GM10266 (cell line): ENCODE results near the gene TMPRSS4.

Source experiments
- DNase-seq: peaks from one replicate; pipeline ENCODE4 v3.0.0; 2012; ENCODE audit errors: extremely low spot score
- CTCF ChIP-seq: IDR thresholded peaks from 2 replicates; pipeline ENCODE4 v1.5.1; 2012; ENCODE audit warnings: mild to moderate bottlenecking, low read depth; ENCODE audit not compliant: control insufficient read depth, insufficient read depth; ENCODE audit errors: missing control alignments

The TMPRSS4 gene

GRCh38 chr11:118152552-118153471 lies 75.9 kb downstream of the TMPRSS4 start, which contains the start of gene SCN4B:
Gene SCN4B, minus strand, starts transcription at chr11:118152823. Its CDS starts 150 bp downstream, at chr11:118152673.
- DNase-seq = no peak

GRCh38 chr11:118153516-118153915 lies 76.6 kb downstream of the TMPRSS4 start:
- no peak for DNase-seq
- no peak for TF ChIP-seq CTCF

More at GRCh38 chr11:118152552-118153471, 75.9 kb downstream of the TMPRSS4 start, which contains the start of gene SCN4B:
- TF ChIP-seq CTCF = no peak

GRCh38 chr11:118153976-118154375 lies 77.1 kb downstream of the TMPRSS4 start:
- no peak for DNase-seq
- no peak for TF ChIP-seq CTCF

GRCh38 chr11:118154641-118155040 lies 77.8 kb downstream of the TMPRSS4 start:
- DNase-seq = no peak

GRCh38 chr11:118155776-118156530 lies 79.1 kb downstream of the TMPRSS4 start:
- TF ChIP-seq CTCF = no peak
- no peak for DNase-seq

More at GRCh38 chr11:118154641-118155040, 77.8 kb downstream of the TMPRSS4 start:
- no peak for TF ChIP-seq CTCF

- no peak for DNase-seq
- TF ChIP-seq CTCF = no peak
These were observed 79.8 kb downstream of the TMPRSS4 start for GRCh38 chr11:118156531-118157185.
